ENCODE results near the gene ARRDC2.

Gene ARRDC2

GRCh38 chr19:18007917-18008673 is at the start of gene ARRDC2:
Gene ARRDC2 (plus strand): TSS chr19:18008170. CDS start chr19:18008311, 141 bp downstream.
- TF ChIP-seq ZNF274 (IDR thresholded peaks at IDR 0.05; ENCODE audit: low read depth, low read length): no peak
- peak within 1 kb of the TSS; percentile 50; the same call in 1 of the 2 replicates for H3K4me3 ChIP-seq (ENCODE audit: low read length)

- no peak for TF ChIP-seq ZNF274 (IDR thresholded peaks at IDR 0.05; ENCODE audit: low read depth, low read length)
- no peak overlapping the region for H3K4me3 ChIP-seq (ENCODE audit: low read length)
Observed at GRCh38 chr19:17963936-17964691, 43.9 kb upstream of the ARRDC2 start.

GRCh38 chr19:17965370-17966128 is 42.4 kb upstream of the ARRDC2 start:
- H3K4me3 ChIP-seq (ENCODE audit: low read length): no peak overlapping the region
- no peak for TF ChIP-seq ZNF274 (IDR thresholded peaks at IDR 0.05; ENCODE audit: low read depth, low read length)

- TF ChIP-seq ZNF274 (IDR thresholded peaks at IDR 0.05; ENCODE audit: low read depth, low read length): no peak
- no peak overlapping the region for H3K4me3 ChIP-seq (ENCODE audit: low read length)
Observed at GRCh38 chr19:17966129-17966483, 41.9 kb upstream of the ARRDC2 start.

DNA sequence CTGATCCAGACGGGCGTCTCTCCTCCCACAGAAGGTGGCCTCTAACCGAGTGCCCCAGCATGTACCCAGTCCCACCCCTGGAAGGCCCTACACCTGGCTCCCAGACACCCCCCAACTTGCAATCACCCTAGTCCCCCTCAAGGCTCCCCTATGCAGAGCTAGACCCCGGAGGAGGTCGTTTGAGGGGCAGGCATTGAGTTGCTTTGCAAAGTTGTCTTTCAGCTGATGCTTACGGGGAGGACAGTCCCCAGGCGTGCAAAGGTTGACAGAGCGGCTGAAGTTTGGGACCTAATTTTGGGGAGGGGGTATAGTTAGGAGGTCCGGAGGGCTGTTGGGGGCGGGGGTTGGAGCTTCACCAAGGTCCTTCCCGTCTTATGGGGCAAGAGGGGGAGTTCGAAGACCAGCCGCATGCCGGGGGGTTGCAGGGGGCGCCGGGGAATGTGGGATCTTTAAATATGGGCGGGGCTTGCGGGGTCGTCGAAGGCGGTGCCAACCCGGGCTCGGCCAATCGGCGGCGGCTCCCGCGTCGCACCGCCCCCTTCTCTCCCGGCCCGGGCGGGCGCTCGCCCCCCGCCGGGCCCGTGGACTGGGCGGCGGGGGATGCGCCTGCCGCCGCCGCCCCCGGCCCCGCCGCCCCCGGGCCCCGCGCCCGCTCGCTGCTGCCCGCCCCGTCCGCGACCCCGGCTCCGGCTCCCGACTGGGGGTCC is 41.3 kb upstream of the ARRDC2 start, which contains the start of gene KCNN1:
Gene KCNN1, plus strand, starts transcription at position 558 of the 707 bp plus-strand sequence. CDS start 6,782 bp downstream, outside the sequence.
- no peak for TF ChIP-seq ZNF274 (IDR thresholded peaks at IDR 0.05; ENCODE audit: low read depth, low read length)
- H3K4me3 ChIP-seq (ENCODE audit: low read length): no peak within 1 kb of the TSS

DNA sequence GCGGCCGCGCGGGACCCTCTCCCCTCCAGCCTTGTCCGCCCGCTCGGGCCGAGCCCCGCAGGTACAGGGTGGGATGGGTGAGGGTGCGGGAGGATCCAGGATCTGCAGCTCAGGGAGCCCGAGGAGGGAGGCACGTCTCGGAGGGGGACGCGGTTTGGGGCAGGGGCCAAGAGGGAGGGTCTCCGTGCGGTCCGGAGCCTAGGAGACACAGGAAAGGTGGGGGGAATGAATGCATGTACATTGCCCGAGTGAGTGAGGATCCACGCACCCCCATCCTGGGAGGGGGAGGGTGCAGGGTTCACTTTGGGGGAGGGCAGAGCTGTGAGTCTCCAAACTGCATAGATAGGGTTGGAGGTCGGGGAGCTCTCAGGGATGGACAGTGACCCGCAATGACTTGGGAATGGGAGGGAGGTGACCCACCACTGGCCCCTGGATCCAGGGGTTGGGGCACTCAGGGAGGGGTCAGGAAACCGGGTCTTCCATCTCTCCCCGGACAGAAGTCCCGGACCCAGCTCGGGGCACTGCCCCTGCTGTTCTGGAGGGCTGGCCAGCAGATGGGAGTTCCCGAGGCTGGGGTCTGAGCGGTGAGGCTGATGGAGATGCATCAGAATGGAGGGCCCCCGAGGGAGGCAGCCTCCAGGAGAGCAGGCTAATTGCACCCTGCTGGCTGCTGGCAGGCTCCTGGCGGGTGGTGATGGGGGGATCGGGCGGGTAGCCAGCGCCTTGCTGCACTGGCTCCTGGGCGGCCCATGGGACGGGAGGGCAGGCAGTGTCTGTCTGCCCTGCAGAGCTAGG is 40.5 kb upstream of the ARRDC2 start:
- no peak overlapping the region for H3K4me3 ChIP-seq (ENCODE audit: low read length)
- no peak for TF ChIP-seq ZNF274 (IDR thresholded peaks at IDR 0.05; ENCODE audit: low read depth, low read length)

GRCh38 chr19:17968362-17968761 is 39.6 kb upstream of the ARRDC2 start:
- no peak overlapping the region for H3K4me3 ChIP-seq (ENCODE audit: low read length)
- TF ChIP-seq ZNF274 (IDR thresholded peaks at IDR 0.05; ENCODE audit: low read depth, low read length): no peak

GRCh38 chr19:17969096-17969792 is 38.7 kb upstream of the ARRDC2 start:
- no peak for TF ChIP-seq ZNF274 (IDR thresholded peaks at IDR 0.05; ENCODE audit: low read depth, low read length)
- no peak overlapping the region for H3K4me3 ChIP-seq (ENCODE audit: low read length)

- TF ChIP-seq ZNF274 (IDR thresholded peaks at IDR 0.05; ENCODE audit: low read depth, low read length): no peak
- no peak overlapping the region for H3K4me3 ChIP-seq (ENCODE audit: low read length)
Observed at GRCh38 chr19:17972230-17972629, 35.7 kb upstream of the ARRDC2 start.

DNA sequence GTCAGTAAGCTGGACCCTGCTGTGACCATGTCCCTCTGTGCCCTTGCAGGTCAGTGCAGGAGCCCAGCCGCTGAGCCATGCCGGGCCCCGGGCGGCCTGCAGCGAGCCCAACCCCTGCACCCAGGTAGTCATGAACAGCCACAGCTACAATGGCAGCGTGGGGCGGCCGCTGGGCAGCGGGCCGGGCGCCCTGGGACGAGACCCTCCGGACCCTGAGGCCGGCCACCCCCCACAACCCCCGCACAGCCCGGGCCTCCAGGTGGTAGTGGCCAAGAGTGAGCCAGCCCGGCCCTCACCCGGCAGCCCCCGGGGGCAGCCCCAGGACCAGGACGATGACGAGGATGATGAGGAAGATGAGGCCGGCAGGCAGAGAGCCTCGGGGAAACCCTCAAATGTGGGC is 34.2 kb upstream of the ARRDC2 start:
- no peak for TF ChIP-seq ZNF274 (IDR thresholded peaks at IDR 0.05; ENCODE audit: low read depth, low read length)
- H3K4me3 ChIP-seq (ENCODE audit: low read length): no peak overlapping the region

- no peak for TF ChIP-seq ZNF274 (IDR thresholded peaks at IDR 0.05; ENCODE audit: low read depth, low read length)
- no peak overlapping the region for H3K4me3 ChIP-seq (ENCODE audit: low read length)
Observed at GRCh38 chr19:17974551-17974950, 33.4 kb upstream of the ARRDC2 start.

DNA sequence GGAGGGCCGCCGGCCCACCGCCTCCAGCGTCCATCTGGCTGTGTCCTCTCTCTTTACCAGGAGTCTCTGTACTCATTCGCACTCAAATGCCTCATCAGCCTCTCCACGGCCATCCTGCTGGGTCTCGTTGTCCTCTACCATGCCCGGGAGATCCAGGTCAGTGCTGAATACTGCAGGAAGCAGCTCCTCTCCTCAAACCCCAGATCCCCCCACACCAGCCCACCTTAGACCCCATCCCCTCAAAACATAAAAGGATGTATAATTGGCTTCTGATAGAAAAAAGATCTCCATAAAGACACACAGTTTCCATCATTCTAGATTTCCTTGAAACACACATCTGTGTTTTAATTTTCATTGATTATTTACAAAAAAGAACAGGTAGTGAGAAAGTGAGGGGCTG is 32.9 kb upstream of the ARRDC2 start:
- no peak overlapping the region for H3K4me3 ChIP-seq (ENCODE audit: low read length)
- no peak for TF ChIP-seq ZNF274 (IDR thresholded peaks at IDR 0.05; ENCODE audit: low read depth, low read length)
